GM18508 (cell line): ENCODE data around the gene PRKCZ.

Experiments used
- ATAC-seq: cut with Tn5 transposase; IDR thresholded peaks from one replicate; pipeline ENCODE4 v1.9.1; 2021; ENCODE audit warnings: moderate number of reproducible peaks; ENCODE audit not compliant: insufficient read depth, unreplicated experiment

Gene PRKCZ

DNA sequence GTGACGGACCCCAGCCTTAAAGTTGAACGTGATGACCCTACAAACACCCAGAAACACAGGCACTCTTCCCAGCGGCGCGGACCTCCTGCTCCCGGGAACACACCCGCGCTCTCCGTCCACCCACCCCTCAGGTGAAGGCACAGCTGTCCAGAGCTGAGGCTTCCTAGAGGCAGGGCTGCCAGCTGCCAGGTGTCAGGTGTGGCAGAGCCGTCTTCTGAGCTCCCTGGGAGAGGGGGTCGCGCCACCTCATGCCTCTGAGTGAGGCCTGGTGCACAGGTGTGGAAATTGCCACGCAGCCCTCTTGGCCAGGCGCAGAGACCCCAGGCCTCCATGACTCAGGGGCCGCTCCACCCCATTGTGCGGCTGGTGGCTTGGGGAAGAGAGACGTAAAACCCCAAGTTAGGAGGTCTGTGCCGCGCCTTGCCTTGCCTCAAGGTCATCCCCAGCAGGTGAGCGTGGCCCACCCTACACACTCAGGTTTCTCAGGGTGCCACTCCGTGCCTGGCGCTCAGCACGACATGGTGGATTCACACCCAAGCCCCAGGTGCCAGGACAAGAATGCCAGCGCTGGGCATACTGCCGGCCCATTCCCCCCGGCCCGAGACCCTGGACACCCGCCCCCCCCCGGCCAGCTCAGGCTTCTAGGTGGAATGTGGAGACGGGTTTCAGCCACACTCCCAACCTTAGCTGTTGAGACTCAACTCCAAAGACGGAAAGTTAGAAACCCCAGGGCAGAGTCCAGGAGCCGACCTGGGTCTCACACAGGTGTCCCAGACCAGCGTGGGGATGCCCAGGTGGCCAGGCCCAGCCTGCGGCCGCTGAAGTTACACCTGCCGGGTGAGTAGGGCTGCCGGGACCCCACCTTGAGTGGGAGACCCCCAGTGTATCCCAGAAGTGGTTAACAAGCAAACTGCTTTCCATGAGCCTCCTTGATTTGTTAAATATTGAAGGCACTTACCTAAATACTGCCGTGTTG is 136.0 kb downstream of the PRKCZ start:
- ATAC-seq: no peak

- ATAC-seq: no peak
These were observed 136.7 kb downstream of the PRKCZ start for GRCh38 chr1:2186901-2187300.

- no peak for ATAC-seq
These were observed 137.4 kb downstream of the PRKCZ start for GRCh38 chr1:2187619-2188018.

DNA sequence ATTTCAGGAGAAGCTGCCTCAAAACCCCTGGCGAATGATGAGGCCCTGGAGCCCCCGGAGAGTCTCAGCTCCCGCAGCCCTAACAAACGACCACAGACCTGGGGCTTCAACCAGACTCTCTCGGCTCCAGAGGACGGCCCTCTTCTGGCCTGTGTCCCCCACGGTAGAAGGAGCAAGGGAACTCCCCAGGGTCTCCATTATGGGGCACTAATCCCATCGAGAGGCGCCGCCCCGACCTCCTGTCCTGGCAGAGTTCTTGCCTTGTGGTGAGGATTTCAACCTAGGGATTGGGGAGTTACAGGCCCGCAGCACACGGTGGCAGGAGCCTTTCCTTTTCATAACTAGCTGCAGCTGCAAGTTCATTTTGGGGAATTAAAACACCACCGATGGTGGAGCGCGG is 138.1 kb downstream of the PRKCZ start:
- ATAC-seq: no peak

- no peak for ATAC-seq
These were observed 139.5 kb downstream of the PRKCZ start for GRCh38 chr1:2189459-2190425.

GRCh38 chr1:2190491-2190976 is 140.3 kb downstream of the PRKCZ start:
- no peak for ATAC-seq

DNA sequence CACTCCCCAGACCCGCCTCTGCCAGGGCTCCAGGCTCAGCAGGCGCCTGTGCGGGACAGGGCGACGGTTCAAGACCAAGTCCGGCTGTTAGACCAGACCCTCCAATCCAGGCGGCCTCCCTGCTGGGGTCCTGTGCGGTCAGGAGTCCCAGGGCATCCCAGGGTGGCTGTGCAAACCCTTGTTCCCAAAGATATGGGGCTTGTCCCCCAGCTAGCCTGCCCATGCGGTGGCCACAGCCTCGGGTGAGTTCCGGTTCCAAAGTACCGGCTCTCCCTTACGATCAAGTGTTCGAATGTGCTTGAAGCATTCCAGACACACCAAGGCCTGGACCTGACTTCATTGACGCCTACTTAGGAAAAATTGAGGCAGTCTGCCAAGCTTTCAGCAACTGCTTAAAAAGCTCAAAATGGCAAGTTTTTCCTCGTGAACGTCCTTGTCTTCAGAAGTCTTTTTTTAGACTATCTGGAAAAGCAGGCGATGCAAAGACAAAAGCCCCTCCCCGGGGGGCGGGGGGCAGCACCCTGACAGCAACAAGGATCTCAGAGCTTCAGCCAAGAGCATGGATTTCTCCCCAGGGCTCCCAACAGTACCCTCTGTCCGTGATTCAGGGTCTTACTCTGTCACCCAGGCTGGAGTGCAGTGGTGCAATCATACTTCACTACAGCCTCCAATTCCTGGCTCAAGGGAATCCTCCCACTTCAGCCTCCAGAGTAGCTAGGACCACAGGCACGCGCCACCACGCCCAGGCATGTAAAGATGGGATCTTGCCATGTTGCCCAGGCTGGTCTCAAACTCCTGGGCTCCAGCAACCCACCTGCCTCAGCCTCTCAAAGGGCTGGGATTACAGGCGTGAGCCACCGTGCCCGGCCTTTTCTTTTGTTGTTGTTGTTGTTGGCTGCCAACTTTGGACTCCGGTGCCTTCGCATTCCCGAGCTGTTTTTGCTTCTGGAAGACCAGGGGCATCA is 142.1 kb downstream of the PRKCZ start:
- no peak for ATAC-seq

GRCh38 chr1:2193514-2194281 is 143.5 kb downstream of the PRKCZ start:
- no peak for ATAC-seq

- no peak for ATAC-seq
These were observed 144.2 kb downstream of the PRKCZ start, which contains the start of gene FAAP20 for GRCh38 chr1:2194319-2194897. FAAP20 (minus strand) TSS chr1:2194772; CDS start chr1:2194749, 23 bp downstream.

GRCh38 chr1:2194898-2195673 is 144.9 kb downstream of the PRKCZ start:
- no peak for ATAC-seq

DNA sequence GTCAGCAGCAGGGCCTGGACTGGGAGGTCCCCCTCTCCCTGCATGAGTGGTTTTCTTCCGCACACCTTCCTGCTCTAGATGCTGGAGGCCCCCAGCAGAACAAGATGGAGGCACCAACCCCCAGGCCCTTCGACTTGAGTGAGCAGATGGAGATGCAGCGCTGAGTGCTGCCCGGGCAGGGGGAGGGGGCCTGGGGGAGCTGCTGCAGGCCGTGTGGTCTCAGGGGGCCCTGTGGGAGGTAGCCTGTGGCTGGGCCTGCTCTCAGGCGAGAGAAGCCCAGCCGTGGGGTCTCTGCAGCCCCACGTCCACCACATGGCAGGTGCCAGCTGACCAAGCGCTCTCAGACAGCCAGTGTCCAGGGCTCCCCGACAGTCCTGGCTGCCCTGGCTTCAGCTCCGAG is 145.6 kb downstream of the PRKCZ start:
- no peak for ATAC-seq

DNA sequence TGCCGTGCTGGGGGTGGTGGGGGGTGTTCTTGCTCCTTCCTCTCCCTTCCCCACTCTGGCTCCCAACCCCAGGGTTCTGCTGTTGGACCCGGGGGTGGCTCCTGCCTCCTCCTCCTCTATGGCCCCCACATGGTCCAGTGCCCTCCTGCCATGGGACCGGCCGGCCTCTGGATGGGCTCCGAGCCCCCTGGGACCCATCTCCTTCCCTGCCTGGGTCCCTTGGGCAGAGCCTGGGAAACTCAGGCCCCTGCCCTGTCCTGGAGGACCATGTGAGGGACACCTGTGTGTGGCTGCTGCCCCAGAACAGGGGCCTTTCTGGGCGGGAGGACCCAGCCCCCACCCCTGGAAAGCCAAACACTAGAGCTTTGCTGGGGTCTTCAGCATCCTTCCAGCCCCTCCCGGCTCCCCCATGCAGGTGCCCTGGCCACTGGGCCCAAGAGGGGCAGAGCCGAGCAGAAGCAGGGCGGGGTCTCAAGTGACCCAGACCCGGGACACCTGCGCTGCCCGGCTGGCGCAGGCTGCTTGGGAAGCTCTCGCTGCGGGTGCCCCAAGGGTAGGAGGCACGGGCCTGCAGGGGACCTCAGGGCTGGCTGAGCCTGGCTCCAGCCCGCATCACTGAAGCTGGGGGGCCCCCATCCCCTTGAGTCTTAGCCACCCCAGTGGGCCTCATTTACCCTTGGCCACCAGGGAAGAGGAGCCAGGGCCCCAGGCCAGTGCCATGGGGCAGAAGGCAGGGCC is 146.9 kb downstream of the PRKCZ start:
- no peak for ATAC-seq

DNA sequence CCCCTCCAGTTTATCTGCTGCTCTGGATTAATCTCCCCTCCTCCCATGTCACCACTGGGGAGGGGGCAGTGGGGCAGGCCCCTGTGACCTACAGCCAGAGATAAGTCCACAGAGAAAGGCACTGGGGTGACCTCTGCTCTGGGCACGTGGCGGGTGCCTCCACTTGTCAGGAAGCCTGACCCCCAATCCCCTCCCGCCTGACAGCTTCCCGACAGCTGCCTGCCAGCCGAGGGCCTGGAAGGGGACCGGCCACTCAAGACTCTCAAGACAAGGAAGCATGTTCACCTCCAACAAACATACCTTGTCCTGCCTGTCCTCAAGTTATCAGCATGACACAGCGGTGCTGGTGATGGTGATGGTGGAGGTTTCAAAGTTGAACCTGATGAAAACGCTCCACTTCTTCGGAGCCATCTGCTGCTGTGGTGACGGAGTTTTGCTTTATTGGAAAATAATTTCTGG is 147.5 kb downstream of the PRKCZ start:
- no peak for ATAC-seq

DNA sequence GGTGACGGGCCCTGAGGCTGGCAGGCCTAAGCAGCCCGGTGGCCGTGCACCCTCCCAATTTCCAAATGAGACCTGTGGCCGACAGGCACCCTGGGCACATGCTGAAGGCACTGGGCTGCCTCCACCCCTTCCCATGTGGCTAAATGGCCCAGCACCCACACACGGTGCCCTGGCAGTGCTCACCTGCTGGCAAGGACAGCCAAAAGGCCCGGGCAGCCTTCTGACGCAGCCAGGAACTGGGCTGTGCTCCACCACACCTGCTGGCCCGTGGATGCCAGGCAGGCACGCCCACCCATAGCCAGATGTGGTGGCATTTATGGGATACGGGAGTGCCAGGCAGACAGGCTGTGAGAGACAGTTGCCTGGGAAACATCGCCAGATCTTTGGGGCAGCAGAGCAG is 148.4 kb downstream of the PRKCZ start:
- ATAC-seq: no peak

DNA sequence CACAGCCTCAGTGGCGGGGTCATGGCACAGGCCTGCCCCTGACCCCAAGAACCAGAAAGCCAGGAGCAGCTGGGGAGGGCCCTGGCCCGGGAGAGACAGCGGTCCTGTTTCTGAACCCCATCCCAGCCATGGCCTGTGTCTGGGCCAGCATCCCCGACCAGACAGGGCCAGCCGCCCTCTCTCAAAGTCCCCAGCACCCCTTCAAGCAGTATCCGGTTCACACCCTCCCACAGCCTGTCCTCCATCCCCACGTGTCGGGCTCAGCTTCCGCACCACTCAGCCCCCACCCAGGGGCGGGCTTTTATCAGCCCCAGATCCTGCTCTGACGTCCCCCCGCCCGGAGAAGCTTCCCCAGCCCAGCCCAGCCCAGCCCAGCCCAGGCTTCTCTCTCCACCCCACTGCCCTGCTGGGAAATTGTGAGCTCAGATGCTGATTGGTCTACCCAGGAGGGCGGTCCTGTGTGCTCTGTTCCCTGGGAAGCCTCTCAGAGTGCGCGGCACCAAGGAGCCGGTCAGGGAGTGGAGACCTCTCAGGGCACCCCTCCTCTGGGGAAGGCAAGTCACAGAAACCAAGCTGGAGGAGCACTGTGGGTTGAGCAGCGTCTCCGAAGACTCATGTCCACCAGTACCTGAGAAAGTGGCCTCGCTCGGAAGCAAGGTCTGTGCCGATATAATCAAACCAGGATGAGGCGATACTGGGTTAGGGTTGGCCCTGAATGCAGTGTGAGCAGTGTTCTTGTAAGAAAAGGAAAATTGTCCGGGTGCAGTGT is 149.0 kb downstream of the PRKCZ start:
- ATAC-seq: no peak

DNA sequence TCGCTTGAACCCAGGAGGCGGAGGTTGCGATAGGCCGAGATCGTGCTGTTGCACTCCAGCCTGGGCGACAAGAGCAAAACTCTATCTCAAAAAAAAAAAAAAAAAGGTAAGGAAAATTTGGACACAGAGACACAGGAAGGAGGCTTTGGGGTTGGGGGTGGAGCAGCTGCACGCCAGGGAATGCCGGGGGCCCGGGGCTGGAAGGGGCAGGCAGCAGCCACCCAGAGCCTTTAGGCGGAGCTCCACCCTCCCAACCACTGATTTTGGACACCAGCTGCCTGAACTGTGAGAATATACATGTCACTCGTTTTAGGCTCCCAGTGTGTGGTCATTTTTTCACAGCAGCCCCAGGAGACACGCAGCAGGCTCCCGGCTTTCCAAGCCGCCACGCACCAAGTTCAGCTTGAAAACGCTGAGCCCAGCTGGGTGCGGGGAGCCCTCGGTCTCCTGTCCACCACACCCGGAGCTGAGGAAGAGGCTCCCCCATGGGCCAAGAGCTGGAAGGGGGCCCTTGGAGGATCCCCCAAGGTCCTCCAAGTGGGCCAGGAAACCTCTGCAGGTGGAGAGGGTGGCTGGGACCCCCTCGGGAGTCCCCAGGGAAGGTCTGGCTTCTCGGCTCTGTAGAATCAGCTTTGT is 150.2 kb downstream of the PRKCZ start:
- ATAC-seq: no peak
